Omental fat pad (tissue), 4 donors: ENCODE results near the gene FFAR4. TPM values are rescaled to one million over a fixed set of nuclear protein-coding genes. Genes with fewer than 3 reads are reported as not detected.

Experiments
- ATAC-seq: fragments of 150-250 bp; one replicate; pipeline ENCODE4 v1.9.1; 2016; ENCODE audit warnings: mild to moderate bottlenecking, moderate library complexity; ENCODE audit not compliant: low FRiP score
- DNase-seq: peaks from one replicate; pipeline ENCODE4 v3.0.0-alpha.2; 2019; ENCODE audit warnings: low spot score
- CTCF ChIP-seq, 3 donors: fragments of 450-650 bp; IDR thresholded peaks; one replicate each; pipeline ENCODE4 v1.5.1; 2016 to 2017; ENCODE audit warnings: antibody characterized with exemption in 3 of 3, mild to moderate bottlenecking in 3 of 3, moderate library complexity in 2 of 3
- total RNA-seq, 4 donors: library from RNA; depleted of rRNA; stranded (reverse); fragments of >200 nt; gene quantifications; one replicate each; pipeline ENCODE4 v1.1.0, GENCODE V29; 2016

The FFAR4 gene
- total RNA-seq, 4 donors from 2014 or later, result 2.5 to 6.7 (median 3.1) TPM

GRCh38 chr10:93622942-93623341, 56.5 kb downstream of the FFAR4 start:
- no peak for TF ChIP-seq CTCF (IDR thresholded peaks at IDR 0.05)
- no peak for DNase-seq
- no peak for ATAC-seq

GRCh38 chr10:93628858-93629257, 62.4 kb downstream of the FFAR4 start:
- ATAC-seq (no peak), DNase-seq (no peak)
- no peak for TF ChIP-seq CTCF (IDR thresholded peaks at IDR 0.05)

- no peak for TF ChIP-seq CTCF (IDR thresholded peaks at IDR 0.05)
- ATAC-seq (no peak), DNase-seq (no peak)
Measured at GRCh38 chr10:93629647-93630305, 63.3 kb downstream of the FFAR4 start.

GRCh38 chr10:93630625-93631557, 64.4 kb downstream of the FFAR4 start:
- ATAC-seq, result no peak
- no peak for TF ChIP-seq CTCF (IDR thresholded peaks at IDR 0.05)
- no peak for DNase-seq

Other genes with a start within 250 kb of the FFAR4 start
- 100 to 1,000 TPM in 1 of 4 donors, 10 to 100 TPM in 3; 44.6 to 113 (median 74.5) TPM for gene MYOF, start 84.3 kb upstream of the FFAR4 start, total RNA-seq
- gene CEP55, start 70.1 kb upstream of the FFAR4 start, total RNA-seq, result 1 to 10 TPM in 1 of 4 donors, under 1 TPM in 2, not detected in 1; 0.19 to 3.2 (median 0.32) TPM
- gene RBP4, start 34.6 kb downstream of the FFAR4 start, total RNA-seq, result 1,000 to 10,000 TPM in 1 of 4 donors, 100 to 1,000 TPM in 3; 188 to 1,096 (median 353) TPM
- not detected for gene PDE6C, start 45.9 kb downstream of the FFAR4 start, total RNA-seq
- gene FRA10AC1, start 135.9 kb downstream of the FFAR4 start, total RNA-seq, result 10 to 100 TPM in 3 of 4 donors, 1 to 10 TPM in 1; 6.0 to 25.2 (median 12.7) TPM
- gene LGI1, start 191.3 kb downstream of the FFAR4 start, total RNA-seq, result under 1 TPM in 1 of 4 donors, not detected in 3; 0.19 TPM